ENCODE data around the gene PTPRN2. TPM values are rescaled to one million over a fixed set of nuclear protein-coding genes. Genes with fewer than 3 reads are reported as not detected.
A peak's percentile ranks its signal among the peaks of the same experiment; 100 is the strongest.

PTPRN2 gene
- total RNA-seq, 1 experiment from 2014 or later, result 1.1 TPM

- H3K4me1 ChIP-seq (ENCODE audit: control insufficient read depth, insufficient read depth, low read length), result no peaks in the 10 kb centered on the region
- TF ChIP-seq TCF7L2 (IDR thresholded peaks at IDR 0.05; ENCODE audit: low read depth, low read length) (no peak), POLR2AphosphoS5 (IDR thresholded peaks at IDR 0.05; ENCODE audit: low read depth, low read length) (no peak), SIN3A (IDR thresholded peaks at IDR 0.05; ENCODE audit: borderline replicate concordance, insufficient read depth, low read depth, low read length) (no peak), REST (IDR thresholded peaks at IDR 0.05; ENCODE audit: insufficient read depth in 1 of 2, low read depth in 2 of 2, low read length in 1 of 2) (no peak)
- TF ChIP-seq, protein P1, sequence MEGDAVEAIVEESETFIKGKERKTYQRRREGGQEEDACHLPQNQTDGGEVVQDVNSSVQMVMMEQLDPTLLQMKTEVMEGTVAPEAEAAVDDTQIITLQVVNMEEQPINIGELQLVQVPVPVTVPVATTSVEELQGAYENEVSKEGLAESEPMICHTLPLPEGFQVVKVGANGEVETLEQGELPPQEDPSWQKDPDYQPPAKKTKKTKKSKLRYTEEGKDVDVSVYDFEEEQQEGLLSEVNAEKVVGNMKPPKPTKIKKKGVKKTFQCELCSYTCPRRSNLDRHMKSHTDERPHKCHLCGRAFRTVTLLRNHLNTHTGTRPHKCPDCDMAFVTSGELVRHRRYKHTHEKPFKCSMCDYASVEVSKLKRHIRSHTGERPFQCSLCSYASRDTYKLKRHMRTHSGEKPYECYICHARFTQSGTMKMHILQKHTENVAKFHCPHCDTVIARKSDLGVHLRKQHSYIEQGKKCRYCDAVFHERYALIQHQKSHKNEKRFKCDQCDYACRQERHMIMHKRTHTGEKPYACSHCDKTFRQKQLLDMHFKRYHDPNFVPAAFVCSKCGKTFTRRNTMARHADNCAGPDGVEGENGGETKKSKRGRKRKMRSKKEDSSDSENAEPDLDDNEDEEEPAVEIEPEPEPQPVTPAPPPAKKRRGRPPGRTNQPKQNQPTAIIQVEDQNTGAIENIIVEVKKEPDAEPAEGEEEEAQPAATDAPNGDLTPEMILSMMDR (IDR thresholded peaks at IDR 0.05), result no peak
- ATAC-seq (0 out of 2 replicates have a peak, but pooled peaks have one; percentile 48), DNase-seq (ENCODE audit: low read depth, low spot score) (no peak)
- H3K27ac ChIP-seq (ENCODE audit: low read length), result no peak overlapping the region
- POLR2A ChIA-PET, result no interaction called here
- intact Hi-C loops (cut with micrococcal nuclease; ENCODE audit: unreplicated experiment), result no loop called here
- BruUV-seq (replicated peaks), result no TSS peak
- CTCF ChIA-PET, result no interaction called here
- H3K4me3 ChIP-seq (ENCODE audit: low read depth in 2 of 2, low read length in 2 of 2), result no peak overlapping the region
- no peaks in the 10 kb centered on the region for H3K36me3 ChIP-seq (ENCODE audit: control insufficient read depth, insufficient read depth, low read length)
- H3K27me3 ChIP-seq (ENCODE audit: control insufficient read depth, insufficient read depth, low read length), result peaks cover 8% of the 10 kb centered on the region
- in situ Hi-C loops (cut with HindIII; ENCODE audit: low pct_unique_long_range_greater_than_20kb, low sequenced_read_pairs), result no loop called here
- H3K9me3 ChIP-seq (ENCODE audit: control insufficient read depth, insufficient read depth, low read depth, low read length), result no peaks in the 10 kb centered on the region
Measured at GRCh38 chr7:158239290-158239981, 348.2 kb downstream of the PTPRN2 start.

GRCh38 chr7:158238616-158239289, 348.9 kb downstream of the PTPRN2 start:
- Histone ChIP-seq H3K27me3 (ENCODE audit: control insufficient read depth, insufficient read depth, low read length) (peaks cover 8% of the 10 kb centered on the region), H3K4me3 (ENCODE audit: low read depth in 2 of 2, low read length in 2 of 2) (no peak overlapping the region), H3K36me3 (ENCODE audit: control insufficient read depth, insufficient read depth, low read length) (no peaks in the 10 kb centered on the region), H3K9me3 (ENCODE audit: control insufficient read depth, insufficient read depth, low read depth, low read length) (no peaks in the 10 kb centered on the region), H3K27ac (ENCODE audit: low read length) (no peak overlapping the region), H3K4me1 (ENCODE audit: control insufficient read depth, insufficient read depth, low read length) (no peaks in the 10 kb centered on the region)
- in situ Hi-C loops (cut with HindIII; ENCODE audit: low pct_unique_long_range_greater_than_20kb, low sequenced_read_pairs) (no loop called here), intact Hi-C loops (cut with micrococcal nuclease; ENCODE audit: unreplicated experiment) (no loop called here)
- CTCF ChIA-PET, result no interaction called here
- ATAC-seq, result no peak
- BruUV-seq (replicated peaks), result no TSS peak
- POLR2A ChIA-PET, result no interaction called here
- no peak for DNase-seq (ENCODE audit: low read depth, low spot score)
- TF ChIP-seq, protein P1 (IDR thresholded peaks at IDR 0.05), result no peak
- TF ChIP-seq TCF7L2 (IDR thresholded peaks at IDR 0.05; ENCODE audit: low read depth, low read length) (no peak), POLR2AphosphoS5 (IDR thresholded peaks at IDR 0.05; ENCODE audit: low read depth, low read length) (no peak)
